ENCODE measurements around the gene SLC6A12. TPM values are rescaled to one million over a fixed set of nuclear protein-coding genes. Genes with fewer than 3 reads are reported as not detected.

The SLC6A12 gene
- total and polyA plus RNA-seq, 2 donors (not counting 3 experiments of a cell fraction or from before 2014, with no cell fraction given): not detected

- no peak overlapping the region for H3K4me2 ChIP-seq (ENCODE audit: insufficient read depth, low read length)
- BruUV-seq (replicated peaks): no TSS peak
- H3K36me3 ChIP-seq (ENCODE audit: control insufficient read depth in 2 of 2, extremely low read depth in 1 of 2, insufficient read depth in 2 of 2, low read length in 2 of 2): no peaks in the 10 kb centered on the region
- DNase-seq (ENCODE audit: low read depth, low spot score): no peak
- ChIA-PET CTCF (no interaction called here), POLR2A (no interaction called here)
- H4K20me1 ChIP-seq (replicated peaks; ENCODE audit: control insufficient read depth, extremely low read depth, insufficient read depth, low read length): no peaks in the 10 kb centered on the region
- no peak for TF ChIP-seq MYC (IDR thresholded peaks at IDR 0.05; ENCODE audit: low read depth, low read length)
- no peak overlapping the region for H2AFZ ChIP-seq (ENCODE audit: low read depth, low read length)
- dilution Hi-C loops (cut with MboI; ENCODE audit: extremely low pct_ligation_motif_present, low sequenced_read_pairs): no loop called here
- H3K79me2 ChIP-seq (ENCODE audit: control insufficient read depth, insufficient read depth, low read length): no peaks in the 10 kb centered on the region
- no peak overlapping the region for H3K9ac ChIP-seq (replicated peaks; ENCODE audit: extremely low read depth, insufficient read depth, low read length)
- no peak for FAIRE-seq
- intact Hi-C loops (cut with micrococcal nuclease): no loop called here
- H3K27me3 ChIP-seq (ENCODE audit: control insufficient read depth in 2 of 2, insufficient read depth in 2 of 2, low read length in 2 of 2): no peaks in the 10 kb centered on the region
- H3K9me1 ChIP-seq (replicated peaks; ENCODE audit: control insufficient read depth, extremely low read depth, insufficient read depth, low read length): no peaks in the 10 kb centered on the region
- no peaks in the 10 kb centered on the region for H3K4me1 ChIP-seq (ENCODE audit: control insufficient read depth, extremely low read depth, insufficient read depth, low read length)
- no peak overlapping the region for H3K27ac ChIP-seq (ENCODE audit: insufficient read depth, low read depth, low read length)
- no peak overlapping the region for H3K4me3 ChIP-seq (replicated peaks in 1 of 3; ENCODE audit: insufficient read depth in 1 of 3, low read depth in 1 of 3, low read length in 3 of 3)
- no peaks in the 10 kb centered on the region for H3K9me3 ChIP-seq (replicated peaks; ENCODE audit: control insufficient read depth, insufficient read depth, low read length)
These were observed 65.1 kb downstream of the SLC6A12 start for GRCh38 chr12:148676-149416.

- BruUV-seq (replicated peaks): no TSS peak
- H4K20me1 ChIP-seq (replicated peaks; ENCODE audit: control insufficient read depth, extremely low read depth, insufficient read depth, low read length): no peaks in the 10 kb centered on the region
- dilution Hi-C loops (cut with MboI; ENCODE audit: extremely low pct_ligation_motif_present, low sequenced_read_pairs) (no loop called here), intact Hi-C loops (cut with micrococcal nuclease) (no loop called here)
- no peaks in the 10 kb centered on the region for H3K36me3 ChIP-seq (ENCODE audit: control insufficient read depth in 2 of 2, extremely low read depth in 1 of 2, insufficient read depth in 2 of 2, low read length in 2 of 2)
- FAIRE-seq: no peak
- CTCF ChIA-PET: no interaction called here
- peaks cover 0 to under 1% of the 10 kb centered on the region in 2 experiments for H3K27me3 ChIP-seq (ENCODE audit: control insufficient read depth in 2 of 2, insufficient read depth in 2 of 2, low read length in 2 of 2)
- H3K9me3 ChIP-seq (replicated peaks; ENCODE audit: control insufficient read depth, insufficient read depth, low read length): no peaks in the 10 kb centered on the region
- H3K4me2 ChIP-seq (ENCODE audit: insufficient read depth, low read length): no peak overlapping the region
- H3K4me3 ChIP-seq (replicated peaks in 1 of 3; ENCODE audit: insufficient read depth in 1 of 3, low read depth in 1 of 3, low read length in 3 of 3): no peak overlapping the region
- no peak overlapping the region for H3K27ac ChIP-seq (ENCODE audit: insufficient read depth, low read depth, low read length)
- H3K9me1 ChIP-seq (replicated peaks; ENCODE audit: control insufficient read depth, extremely low read depth, insufficient read depth, low read length): no peaks in the 10 kb centered on the region
- no peak overlapping the region for H2AFZ ChIP-seq (ENCODE audit: low read depth, low read length)
- no peaks in the 10 kb centered on the region for H3K4me1 ChIP-seq (ENCODE audit: control insufficient read depth, extremely low read depth, insufficient read depth, low read length)
- TF ChIP-seq POLR2A (IDR thresholded peaks at IDR 0.05; ENCODE audit: low read depth, low read length): no peak
- TF ChIP-seq JUN (IDR thresholded peaks at IDR 0.05; ENCODE audit: borderline replicate concordance, insufficient read depth, insufficient read length, low read depth): no peak
- no peak for TF ChIP-seq FOS (IDR thresholded peaks at IDR 0.05; ENCODE audit: borderline replicate concordance, insufficient read depth, low read length)
- TF ChIP-seq MYC (IDR thresholded peaks at IDR 0.05; ENCODE audit: low read depth, low read length): no peak
- TF ChIP-seq GATA2 (IDR thresholded peaks at IDR 0.05; ENCODE audit: insufficient read depth, insufficient read length, low read depth, low read length): no peak
- no peak for TF ChIP-seq EZH2 (IDR thresholded peaks at IDR 0.05; ENCODE audit: borderline replicate concordance, low read depth, low read length, severe bottlenecking)
- TF ChIP-seq MAX (IDR thresholded peaks at IDR 0.05; ENCODE audit: insufficient read depth, insufficient read length): no peak
- no peak for TF ChIP-seq POLR2AphosphoS5 (IDR thresholded peaks at IDR 0.05; ENCODE audit: insufficient read depth, low read depth, low read length)
- TF ChIP-seq CTCF (IDR thresholded peaks at IDR 0.05; ENCODE audit: extremely low read depth in 1 of 2, insufficient read depth in 1 of 2, low read depth in 1 of 2, low read length in 2 of 2): no peak
- no peak for DNase-seq (ENCODE audit: low read depth, low spot score)
- H3K9ac ChIP-seq (replicated peaks; ENCODE audit: extremely low read depth, insufficient read depth, low read length): no peak overlapping the region
- POLR2A ChIA-PET: no interaction called here
- H3K79me2 ChIP-seq (ENCODE audit: control insufficient read depth, insufficient read depth, low read length): no peaks in the 10 kb centered on the region
These were observed 66.7 kb downstream of the SLC6A12 start for GRCh38 chr12:147242-147641.

Data from endothelial cell of umbilical vein (primary cell).